Eye (tissue), 1 donor: Measurements from ENCODE around the gene RNF31.

Experiments
- DNase-seq: peaks from one replicate; pipeline ENCODE4 v3.0.0-alpha.2; 2015

The RNF31 gene

DNA sequence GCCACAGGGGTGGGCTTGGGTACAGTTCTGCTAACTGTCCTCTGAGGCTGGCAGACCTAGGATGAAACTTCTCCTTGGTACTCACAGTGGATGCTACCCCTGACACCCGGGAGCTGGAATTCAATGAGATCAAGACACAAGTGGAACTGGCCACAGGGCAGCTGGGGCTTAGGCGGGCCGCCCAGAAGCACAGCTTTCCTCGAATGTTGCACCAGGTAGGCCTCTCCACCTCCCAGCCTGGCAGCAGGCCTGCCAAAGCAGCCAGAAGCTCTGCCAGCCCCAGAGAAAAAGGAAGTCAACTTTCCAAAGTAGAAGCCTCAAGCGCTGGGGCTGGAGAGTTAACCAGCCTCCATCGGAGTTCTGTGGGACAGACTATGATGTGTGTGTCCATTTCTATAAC is 30.1 kb upstream of the RNF31 start:
- no peak for DNase-seq

DNA sequence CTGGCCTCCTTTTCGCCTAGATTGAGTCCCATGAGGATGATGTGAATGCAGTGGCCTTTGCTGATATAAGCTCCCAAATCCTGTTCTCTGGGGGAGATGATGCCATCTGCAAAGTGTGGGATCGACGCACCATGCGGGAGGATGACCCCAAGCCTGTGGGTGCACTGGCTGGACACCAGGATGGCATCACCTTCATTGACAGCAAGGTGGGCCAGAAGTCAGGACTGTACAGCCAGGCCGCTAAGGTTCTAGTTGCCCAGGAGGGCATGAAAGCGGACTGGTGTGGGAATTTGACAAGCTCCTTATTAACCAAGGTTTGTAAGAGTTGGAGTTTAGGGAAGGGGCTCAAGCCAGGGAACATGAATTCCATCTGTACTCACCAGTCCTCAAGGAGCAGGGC is 27.6 kb upstream of the RNF31 start:
- DNase-seq: no peak

DNA sequence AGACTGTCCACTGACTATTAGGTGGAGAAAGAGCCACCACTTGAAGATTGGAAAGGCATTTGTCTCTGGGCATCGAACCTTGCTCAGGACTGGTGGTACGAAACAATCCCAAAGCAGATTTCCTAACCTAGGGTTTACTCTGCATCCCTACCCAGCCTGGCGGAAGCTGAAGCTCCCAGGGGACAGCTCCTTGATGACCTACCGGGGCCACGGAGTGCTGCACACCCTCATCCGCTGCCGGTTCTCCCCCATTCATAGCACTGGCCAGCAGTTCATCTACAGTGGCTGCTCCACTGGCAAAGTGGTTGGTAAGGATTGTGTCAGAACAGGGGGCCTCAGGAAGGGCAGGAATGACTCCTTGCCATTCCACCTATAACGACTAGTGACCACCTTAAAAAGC is 26.1 kb upstream of the RNF31 start:
- DNase-seq: no peak

DNA sequence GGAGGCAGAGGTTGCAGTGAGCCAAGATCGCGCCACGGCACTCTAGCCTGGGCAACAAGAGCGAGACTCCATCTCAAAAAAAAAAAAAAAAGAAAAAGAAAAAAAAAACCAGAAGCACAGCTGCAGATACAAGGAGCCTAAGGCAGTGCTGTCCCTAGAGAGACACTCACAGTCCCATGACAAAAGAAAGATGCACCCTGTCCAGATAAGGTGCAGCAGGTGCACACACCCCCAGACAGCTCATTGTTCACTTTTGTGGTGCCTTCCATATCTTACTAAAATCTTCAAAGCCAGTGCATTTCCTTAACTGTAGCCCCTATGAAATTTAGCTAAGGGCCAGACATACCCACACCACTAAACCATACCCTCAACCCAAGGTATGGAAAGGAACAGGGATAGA is 24.9 kb upstream of the RNF31 start:
- no peak for DNase-seq

DNA sequence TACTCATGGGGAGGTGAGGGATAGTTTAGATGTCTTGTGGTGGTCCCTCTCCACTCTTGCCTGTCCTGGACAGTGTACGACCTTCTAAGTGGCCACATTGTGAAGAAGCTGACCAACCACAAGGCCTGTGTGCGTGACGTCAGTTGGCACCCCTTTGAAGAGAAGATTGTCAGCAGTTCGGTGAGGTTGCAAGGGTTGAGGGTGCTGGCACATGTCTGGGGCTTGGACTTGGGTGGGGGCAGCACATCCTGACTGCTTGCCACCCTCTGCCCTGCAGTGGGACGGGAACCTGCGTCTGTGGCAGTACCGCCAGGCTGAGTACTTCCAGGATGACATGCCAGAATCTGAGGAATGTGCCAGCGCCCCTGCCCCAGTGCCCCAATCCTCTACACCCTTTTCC is 24.4 kb upstream of the RNF31 start:
- no peak for DNase-seq

DNA sequence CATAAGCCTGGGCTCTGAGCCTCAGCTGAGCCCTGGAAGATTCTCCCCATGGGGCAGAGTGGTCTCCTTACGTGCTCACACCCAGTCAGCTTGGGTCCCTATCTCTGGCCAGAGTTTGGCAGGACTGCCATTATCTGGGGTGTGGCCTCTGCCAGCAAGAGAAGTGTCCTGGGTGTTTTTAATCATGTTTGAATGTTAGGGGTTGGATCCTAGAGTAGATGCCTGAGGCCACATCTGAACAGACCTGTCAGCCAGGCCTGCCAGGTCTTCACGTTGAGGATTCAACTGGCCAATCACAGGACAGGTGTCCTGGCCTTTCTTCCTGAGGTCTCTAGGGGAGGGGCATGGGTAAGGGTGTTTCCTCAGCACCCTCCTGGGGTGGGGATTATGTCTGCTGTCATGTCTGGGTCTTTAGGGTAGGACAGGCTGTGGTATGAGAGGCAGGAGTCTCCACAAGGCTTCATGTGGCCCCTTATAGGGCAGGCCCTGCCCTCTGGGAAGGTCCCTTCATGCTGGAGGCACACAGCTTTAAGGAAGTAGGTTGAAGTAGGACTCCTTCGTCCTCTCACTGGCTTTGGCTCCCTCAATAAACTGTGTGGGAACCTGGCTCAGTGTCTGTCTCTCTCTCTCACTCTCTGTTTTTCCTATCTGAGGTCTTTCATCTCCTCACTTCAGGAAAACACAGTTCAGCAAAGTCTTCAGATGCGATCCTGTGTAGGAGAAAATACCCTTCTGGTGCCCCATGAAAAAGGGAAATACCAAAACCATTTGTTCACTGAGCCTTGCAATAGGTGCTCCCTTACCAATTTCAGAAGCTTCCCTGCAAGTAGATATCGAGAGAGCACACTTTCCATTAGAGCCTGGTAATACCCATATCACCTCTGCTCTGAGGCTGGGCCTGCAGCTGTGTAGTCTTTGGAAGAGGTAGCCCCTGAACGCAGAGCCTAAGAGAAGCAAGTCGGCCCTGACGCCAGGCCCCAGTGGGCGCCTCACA is 23.6 kb upstream of the RNF31 start:
- no peak for DNase-seq

DNA sequence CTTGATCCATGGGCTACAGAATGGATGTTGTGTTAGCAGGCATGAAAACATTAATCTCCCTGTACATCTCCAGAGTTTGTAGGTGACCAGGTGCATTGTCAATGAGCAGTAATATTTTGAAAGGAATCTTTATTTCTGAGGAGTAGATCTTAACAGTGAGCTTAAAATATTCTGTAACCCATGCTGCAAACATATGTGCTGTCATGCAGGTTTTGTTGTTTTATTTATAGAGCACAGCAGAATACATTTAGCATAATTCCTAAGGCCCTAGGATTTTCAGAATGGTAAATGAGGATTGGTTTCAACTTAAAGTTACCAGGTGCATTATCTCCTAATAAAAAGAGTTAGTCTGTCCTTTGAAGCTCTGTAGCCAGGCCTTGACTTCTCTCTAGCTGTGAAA is 20.4 kb upstream of the RNF31 start:
- DNase-seq: no peak

DNA sequence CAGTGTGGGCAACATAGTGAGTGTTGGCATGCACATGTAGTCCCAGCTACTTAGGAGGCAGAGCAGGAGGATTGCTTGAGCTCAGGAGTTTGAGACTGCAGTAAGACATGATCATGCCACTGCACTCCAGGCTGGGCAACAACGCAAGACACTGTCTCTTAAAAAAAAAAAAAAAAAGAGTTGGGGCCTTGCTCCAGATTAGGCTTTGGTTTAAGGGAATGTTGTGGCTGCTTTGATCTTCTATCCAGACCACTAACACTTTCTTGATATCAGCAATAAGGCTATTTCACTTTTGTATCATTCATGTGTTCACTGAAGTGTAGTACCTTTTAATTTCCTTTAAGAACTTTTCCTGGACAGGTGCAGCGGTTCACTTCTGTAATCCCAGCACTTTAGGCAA is 19.6 kb upstream of the RNF31 start:
- no peak for DNase-seq

DNA sequence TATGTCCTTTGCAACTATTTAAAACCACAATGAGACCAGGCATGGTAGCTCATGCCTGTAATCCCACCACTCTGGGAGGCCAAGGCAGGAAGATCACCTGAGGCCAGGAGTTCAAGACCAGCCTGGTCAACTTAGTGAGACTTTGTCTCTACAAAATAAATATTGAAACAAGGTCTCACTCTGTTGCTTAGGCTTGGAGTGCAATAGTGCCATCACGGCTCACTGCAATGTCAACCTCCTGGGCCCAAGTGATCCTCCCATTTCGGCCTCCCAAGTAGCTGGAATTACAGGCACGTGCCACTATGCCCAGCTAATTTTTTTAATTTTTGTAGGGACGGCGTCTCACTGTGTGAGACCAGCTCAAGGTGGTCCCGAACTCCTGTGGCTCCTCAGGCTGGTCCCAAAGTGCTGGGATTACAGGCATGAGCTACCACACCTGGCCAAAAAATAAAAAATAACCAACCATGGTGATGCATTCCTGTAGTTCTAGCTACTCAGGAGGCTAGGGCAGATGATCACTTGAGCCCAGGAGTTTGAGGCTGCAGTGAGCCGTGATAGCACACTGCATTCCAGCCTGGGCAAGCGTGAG is 17.8 kb upstream of the RNF31 start:
- no peak for DNase-seq

DNA sequence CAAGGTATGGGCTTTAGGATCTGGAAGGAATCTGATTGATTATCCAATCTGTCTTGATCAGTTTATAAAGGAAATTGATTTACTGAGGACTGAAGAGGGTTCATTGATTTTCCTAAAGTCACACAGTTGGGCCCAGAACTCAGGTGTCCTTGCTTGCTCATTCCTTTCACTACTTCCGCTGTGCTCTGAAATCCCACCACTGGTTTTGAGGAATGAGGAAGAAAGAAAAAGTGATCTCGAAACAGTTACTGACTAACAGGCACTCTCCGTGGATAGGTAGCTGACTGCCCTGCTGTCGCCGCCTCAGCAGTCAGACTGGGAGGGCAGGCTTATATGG is 16.9 kb upstream of the RNF31 start, which contains the start of gene FITM1:
Gene FITM1 (plus strand): TSS at position 280 of the 337 bp plus-strand sequence. CDS start 905 bp downstream, outside the sequence.
- no peak for DNase-seq

DNA sequence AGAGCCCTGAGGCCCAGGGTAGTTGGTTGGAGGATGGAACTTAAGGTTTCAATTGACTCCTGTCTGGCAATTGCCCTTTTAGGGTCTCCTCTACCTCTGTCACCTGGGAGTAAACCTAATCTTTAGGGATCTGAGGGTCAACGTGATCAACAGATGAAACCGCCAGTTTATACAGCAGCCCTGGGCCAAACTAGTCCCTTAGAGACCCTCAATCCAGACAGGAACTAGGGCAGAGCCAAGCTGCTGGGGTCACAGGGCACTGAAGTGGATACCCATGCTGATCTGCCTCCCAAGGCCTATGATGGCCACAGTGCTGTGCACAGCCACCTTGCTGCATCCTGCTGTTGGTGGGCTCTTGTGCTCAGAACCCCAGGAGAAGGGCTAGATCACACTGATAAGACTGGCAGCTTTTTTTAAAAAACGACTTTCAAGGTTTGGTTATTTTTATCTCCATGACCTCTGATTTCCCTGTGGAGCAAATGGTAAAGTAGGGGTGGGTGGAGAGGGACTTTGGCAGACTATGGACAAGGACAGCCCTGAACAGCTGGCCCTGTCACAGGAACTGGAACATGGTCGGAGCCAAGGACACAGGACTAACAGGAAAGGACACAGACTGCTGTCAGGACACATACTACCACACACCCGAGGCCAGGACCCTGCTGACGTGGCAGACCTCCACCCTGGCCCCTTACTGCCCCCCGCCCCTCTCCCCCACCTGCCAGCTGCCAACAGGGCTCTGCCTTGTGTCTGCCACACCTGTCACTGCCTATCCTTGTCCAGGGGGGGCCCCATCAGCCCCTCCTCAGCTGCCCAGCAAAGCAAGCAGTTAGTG is 16.4 kb upstream of the RNF31 start:
- peak; percentile 10 for DNase-seq

DNA sequence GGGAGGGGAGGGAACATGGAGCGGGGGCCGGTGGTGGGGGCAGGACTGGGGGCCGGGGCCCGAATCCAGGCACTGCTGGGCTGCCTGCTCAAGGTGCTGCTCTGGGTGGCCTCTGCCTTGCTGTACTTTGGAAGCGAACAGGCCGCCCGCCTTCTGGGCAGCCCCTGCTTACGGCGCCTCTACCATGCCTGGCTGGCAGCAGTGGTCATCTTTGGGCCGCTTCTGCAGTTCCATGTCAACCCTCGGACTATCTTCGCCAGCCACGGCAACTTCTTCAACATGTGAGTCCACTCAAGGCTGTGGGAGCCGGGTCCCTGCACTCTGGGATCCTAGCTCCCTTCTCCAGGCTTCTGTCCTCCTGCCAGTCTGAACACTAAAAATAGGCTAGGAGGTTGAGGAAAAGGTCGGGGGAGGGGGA is 15.7 kb upstream of the RNF31 start:
- DNase-seq: no peak

DNA sequence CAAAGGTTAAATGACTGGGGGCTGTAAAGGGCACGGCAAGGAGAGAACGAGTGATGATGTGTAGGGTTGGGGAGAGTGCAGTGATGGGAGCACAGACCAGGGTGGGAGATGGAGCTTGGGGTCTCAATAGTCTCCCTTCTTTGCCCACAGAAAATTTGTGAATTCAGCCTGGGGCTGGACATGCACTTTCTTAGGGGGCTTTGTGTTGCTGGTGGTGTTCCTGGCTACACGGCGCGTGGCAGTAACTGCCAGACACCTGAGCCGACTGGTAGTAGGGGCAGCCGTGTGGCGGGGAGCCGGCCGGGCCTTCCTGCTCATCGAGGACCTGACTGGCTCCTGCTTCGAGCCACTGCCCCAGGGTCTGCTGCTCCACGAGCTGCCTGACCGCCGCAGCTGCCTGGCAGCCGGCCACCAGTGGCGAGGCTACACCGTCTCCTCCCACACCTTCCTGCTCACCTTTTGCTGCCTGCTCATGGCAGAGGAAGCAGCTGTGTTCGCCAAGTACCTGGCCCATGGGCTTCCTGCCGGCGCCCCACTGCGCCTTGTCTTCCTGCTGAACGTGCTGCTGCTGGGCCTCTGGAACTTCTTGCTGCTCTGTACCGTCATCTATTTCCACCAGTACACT is 15.1 kb upstream of the RNF31 start:
- DNase-seq: no peak

DNA sequence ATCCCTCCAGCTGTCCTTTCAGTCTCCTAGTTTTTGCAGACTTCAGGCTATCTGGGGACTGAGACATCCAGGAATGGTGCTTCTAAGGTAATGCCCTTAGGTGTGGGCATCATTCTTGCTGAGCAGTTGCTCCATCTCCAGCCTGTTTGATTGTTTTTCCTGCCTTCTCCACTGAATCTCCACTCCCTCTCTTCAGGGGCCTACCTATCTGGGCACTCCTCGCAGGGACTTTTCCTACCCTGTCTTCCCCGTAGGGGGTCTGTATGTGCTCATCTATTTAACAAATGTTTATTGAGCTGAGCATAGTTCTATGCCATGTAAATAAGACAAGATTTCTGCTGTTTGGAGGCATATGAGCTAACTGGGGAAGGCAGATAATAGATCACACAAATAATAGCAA is 14.3 kb upstream of the RNF31 start:
- DNase-seq: no peak

DNA sequence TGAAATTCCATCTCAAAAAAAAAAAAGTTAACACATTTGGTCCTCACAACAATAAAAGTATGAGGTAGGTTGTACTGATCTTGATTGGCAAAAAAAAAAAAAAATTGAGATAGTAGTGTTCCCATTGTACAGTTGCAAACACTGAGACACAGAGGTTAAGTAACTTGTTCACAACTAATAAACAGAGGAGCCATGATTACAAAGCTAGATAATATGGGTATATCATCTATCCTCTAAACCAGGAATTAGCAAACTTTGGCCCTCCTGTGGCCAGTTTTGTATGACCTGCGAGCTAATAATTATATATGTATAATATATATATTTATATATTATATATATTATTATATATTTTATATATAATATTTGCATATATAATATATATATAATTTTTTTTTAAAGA is 13.6 kb upstream of the RNF31 start:
- no peak for DNase-seq

DNA sequence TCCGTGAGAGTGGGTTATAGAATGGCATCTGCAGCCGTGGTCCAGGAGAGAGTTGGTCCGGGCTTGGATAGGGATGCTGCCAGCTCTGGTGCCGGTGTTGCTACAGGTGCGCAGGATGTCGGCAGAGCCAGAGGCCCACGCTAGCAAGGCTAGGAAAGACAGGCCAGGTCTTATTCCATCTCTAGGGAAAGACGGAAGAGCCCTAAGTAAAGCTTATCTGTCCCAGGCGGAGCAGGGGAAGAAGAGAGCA is 11.8 kb upstream of the RNF31 start:
- no peak for DNase-seq

DNA sequence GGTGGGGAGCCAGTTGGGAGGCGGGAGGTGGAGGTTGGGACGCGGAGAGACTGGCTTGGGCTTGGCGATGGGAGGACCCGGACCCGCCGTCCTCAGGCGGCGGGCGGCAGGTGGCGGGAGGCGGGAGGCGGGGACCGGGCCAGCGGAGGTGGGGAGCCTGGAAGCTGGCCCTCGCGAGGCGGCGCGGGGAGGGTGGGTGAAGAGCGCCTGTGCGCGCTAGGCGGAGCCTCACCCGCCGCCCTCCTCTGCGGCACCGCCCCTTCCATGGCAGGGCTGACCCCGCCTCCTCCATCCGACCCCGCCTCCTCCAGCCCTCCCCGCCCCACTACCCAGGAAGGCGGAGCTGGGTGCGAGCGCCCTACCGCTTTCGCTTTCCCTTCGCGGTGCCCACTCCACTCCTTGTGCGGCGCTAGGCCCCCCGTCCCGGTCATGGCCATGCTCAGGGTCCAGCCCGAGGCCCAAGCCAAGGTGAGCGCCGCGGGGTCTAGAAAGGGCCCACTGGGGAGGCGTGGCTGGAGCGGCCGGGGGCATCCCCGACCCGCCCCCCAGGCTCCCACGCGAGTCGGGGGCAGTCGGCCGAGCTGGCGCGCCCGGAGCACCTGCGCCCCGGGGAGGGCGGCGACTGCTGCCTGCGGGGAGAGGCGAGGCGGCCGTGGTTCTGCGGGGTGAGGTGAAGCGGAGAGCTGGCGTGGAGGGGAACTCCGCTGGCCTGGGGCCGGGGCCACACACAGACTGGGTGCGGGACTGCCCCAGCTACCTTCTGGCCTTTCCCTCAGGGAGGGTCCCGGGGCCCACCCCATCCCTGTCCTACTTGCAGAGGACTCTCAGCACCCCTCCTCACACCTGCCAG is 11.2 kb upstream of the RNF31 start, which contains the start of gene PSME1:
Gene PSME1 (plus strand): TSS at position 361 of the 850 bp plus-strand sequence. CDS start 69 bp downstream, at position 430.
- DNase-seq: peak; percentile 94

DNA sequence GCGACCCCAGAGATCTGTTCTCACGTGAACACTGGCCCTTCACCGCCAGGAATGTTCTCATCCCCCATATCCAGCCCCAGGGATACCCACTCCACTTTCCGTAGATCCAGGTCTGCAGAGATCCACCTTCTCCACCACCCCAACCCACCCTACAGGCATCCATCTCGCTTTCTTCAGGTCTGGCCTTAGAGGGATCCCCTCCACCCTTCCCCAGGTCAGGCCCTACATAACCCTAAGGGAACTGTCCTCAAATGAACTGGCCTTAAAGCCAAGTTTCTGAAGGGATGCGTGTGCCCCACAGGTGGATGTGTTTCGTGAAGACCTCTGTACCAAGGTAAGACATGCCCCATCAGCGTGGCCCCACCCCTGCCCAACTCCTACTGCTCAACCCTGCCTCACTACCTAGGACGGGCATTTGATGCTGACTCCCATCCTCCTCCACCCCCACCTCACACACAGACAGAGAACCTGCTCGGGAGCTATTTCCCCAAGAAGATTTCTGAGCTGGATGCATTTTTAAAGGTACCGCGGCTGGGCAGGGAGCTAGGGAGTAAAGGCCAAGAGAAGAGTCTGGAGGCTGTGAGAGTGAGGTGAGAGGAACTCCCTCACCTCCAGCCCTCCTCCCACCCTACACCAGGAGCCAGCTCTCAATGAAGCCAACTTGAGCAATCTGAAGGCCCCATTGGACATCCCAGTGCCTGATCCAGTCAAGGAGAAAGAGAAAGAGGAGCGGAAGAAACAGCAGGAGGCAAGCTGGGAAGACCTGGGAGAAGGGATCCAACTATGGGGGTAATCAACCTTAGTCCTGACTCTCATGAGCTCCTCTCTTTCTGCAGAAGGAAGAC is 10.4 kb upstream of the RNF31 start:
- DNase-seq: peak; percentile 28

DNA sequence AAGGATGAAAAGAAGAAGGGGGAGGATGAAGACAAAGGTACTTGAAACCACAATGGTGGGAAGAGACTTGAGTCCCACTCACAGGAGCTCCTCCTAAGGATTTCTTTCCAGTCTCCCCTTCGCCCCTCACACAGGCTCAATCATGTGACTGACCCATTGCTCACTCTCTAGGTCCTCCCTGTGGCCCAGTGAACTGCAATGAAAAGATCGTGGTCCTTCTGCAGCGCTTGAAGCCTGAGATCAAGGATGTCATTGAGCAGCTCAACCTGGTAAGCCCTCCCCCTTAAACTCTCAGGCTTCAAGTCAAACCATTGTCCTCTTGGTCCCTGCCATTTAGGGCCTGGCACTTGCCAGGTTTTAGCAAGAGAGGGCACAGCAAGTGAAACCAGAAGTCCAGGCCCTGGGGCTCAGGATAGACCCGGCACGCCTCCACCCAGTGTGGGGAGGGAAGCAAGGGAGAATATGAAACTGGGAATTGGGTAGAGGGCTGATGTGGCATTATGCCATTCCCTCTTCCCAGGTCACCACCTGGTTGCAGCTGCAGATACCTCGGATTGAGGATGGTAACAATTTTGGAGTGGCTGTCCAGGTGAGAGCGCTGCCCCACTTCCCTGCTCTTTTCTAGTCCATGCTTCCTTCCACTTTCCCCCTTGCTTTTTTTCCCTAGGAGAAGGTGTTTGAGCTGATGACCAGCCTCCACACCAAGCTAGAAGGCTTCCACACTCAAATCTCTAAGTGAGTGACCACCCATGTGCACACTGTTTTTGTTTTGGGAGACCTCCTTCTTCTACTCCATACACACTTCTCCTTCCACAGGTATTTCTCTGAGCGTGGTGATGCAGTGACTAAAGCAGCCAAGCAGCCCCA is 9.5 kb upstream of the RNF31 start:
- no peak for DNase-seq
